Hypothalamus (tissue), 51 donors: ENCODE data around the gene RPS15.

Source experiments
- DNase-seq, 51 donors: peaks; one replicate each; lab custom pipeline; 2025; lab: John Stamatoyannopoulos, UW

Gene RPS15

DNA sequence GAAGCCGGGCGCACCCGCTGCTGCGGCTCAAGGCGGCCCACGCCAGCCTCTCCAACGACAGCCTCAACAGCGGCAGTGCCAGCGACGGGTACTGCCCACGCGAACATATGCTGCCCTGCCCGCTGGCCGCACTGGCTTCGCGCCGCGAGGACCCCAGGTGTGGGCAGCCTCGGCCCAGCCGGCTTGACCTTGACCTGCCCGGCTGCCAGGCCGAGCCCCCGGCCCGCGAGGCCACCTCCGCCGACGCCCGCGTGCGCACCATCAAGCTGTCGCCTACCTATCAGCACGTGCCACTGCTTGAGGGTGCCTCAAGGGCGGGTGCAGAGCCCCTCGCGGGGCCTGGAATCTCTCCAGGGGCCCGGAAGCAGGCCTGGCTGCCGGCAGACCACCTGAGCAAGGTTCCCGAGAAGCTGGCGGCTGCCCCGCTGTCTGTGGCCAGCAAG is 27.8 kb downstream of the RPS15 start:
- DNase-seq: no peak

GRCh38 chr19:1466461-1467214 is 28.4 kb downstream of the RPS15 start:
- no peak for DNase-seq

- DNase-seq: no peak
Measured at GRCh38 chr19:1467215-1467489, 29.0 kb downstream of the RPS15 start.

- no peak for DNase-seq
Measured at GRCh38 chr19:1467490-1468273, 29.5 kb downstream of the RPS15 start.

DNA sequence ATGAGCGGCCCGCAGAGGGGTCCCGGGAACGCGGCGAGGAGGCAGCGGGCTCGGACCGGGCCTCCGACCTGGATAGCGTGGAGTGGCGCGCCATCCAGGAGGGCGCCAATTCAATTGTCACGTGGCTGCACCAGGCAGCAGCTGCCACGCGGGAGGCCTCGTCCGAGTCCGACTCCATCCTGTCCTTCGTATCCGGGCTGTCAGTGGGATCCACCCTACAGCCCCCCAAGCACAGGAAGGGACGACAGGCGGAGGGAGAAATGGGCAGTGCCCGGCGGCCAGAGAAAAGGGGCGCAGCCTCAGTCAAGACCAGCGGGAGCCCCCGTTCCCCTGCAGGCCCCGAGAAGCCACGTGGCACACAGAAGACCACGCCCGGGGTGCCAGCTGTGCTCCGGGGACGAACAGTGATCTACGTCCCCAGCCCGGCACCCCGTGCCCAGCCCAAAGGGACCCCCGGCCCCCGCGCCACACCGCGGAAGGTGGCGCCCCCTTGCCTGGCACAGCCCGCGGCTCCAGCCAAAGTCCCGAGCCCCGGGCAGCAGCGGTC is 30.2 kb downstream of the RPS15 start:
- DNase-seq: no peak

DNA sequence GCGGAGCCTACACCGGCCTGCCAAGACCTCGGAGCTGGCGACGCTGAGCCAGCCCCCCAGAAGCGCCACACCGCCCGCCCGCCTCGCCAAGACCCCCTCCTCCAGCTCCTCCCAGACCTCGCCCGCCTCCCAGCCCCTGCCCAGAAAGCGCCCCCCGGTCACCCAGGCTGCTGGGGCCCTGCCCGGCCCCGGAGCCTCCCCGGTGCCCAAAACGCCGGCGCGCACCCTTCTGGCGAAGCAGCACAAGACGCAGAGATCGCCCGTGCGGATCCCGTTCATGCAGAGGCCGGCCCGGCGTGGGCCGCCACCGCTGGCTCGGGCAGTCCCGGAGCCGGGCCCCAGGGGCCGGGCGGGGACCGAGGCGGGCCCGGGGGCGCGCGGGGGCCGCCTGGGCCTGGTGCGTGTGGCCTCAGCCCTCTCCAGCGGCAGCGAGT is 30.6 kb downstream of the RPS15 start:
- DNase-seq: no peak

GRCh38 chr19:1469255-1470054 is 31.3 kb downstream of the RPS15 start:
- DNase-seq: no peak

DNA sequence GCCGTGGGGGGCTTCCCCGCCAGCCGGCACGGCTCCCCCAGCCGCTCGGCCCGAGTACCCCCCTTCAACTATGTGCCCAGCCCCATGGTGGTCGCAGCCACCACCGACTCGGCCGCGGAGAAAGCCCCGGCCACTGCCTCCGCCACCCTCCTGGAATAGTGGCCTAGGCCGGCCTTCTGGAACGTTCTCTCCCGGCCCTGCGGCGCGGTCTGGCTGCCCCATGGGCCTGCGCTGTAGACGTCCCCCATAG is 31.8 kb downstream of the RPS15 start:
- no peak for DNase-seq

DNA sequence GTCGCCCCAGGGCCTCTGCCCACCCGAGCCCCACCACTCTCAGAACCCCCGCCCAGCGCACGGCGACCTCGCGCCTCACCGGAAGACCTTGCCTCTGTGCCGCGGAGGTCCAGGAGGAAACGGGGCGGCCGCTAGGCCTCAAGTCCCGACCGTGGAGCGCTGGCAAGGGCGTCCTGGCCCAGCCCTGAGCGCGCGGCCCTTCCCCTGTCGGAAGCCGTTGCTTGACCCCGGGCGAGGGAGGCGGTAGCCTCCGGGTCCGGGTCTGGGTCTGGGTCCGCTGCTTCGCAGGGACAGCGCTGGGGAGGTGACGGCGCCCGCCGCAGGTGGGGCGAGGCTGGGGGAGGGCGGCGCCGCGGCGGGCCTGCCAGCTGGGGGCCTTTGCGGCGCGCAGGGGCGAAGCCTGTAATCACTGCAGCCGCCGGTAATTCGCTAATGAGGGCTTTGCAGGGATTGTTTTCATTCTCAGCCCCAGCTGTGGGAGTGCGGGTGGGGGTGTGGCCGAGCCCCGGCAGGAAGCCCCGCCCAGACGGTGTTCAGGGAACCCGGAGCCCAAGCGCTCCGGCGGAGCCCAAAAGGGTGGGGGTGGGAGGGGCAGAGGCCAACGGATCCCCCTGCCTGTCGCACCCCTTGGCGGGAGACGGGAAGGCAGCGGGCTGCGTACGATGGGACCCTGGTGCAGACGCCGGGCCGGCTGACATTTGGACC is 32.3 kb downstream of the RPS15 start:
- DNase-seq: peak in 15 of 51 donors; percentile 15 to 64 (median 37)

GRCh38 chr19:1471010-1471514 is 32.9 kb downstream of the RPS15 start:
- DNase-seq: no peak

- DNase-seq: peak in 20 of 51 donors; percentile 10 to 67 (median 54)
Measured at GRCh38 chr19:1471515-1472160, 33.4 kb downstream of the RPS15 start.

DNA sequence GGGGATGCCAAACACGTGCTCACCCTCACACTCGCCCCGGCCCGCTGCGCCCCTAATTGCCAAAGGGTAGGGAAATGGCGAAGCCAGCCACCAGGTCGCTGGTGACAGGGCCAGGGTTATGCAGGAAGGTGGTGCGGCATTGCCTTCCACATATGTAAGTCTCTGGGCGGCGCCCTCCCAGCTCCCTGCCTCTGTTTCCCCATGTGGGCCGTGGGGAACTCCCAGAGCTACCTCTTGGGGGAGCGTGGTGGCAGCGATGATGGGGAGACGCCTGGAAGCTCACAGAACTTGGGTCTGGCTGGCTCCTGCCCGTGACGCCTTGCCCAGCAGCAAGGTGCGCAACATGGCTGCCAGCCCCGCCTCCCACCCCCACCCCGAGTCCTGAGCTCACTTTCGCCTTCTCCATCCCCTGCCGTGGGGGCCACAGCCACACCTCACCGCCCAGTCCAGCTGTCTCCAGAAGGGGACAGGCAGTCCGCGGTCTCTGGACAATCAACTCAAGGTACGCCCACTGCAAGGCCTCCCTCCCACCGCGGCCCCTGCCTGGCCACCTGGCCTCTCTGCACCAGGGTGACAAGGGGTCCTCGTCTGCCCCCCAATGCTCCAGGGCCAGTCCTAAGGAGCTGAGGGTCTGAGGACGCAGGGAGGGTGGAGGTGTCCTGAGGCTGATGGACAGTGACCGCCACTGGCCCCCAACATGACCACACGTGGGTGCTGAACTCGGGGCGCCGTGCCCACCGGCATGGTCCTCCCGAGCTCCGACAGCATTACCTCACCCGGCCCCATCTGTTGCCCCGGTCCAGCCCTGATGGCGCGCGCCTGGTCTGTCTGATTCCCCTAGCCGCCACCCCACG is 34.3 kb downstream of the RPS15 start:
- DNase-seq: peak in 18 of 51 donors; percentile 22 to 73 (median 41)

DNA sequence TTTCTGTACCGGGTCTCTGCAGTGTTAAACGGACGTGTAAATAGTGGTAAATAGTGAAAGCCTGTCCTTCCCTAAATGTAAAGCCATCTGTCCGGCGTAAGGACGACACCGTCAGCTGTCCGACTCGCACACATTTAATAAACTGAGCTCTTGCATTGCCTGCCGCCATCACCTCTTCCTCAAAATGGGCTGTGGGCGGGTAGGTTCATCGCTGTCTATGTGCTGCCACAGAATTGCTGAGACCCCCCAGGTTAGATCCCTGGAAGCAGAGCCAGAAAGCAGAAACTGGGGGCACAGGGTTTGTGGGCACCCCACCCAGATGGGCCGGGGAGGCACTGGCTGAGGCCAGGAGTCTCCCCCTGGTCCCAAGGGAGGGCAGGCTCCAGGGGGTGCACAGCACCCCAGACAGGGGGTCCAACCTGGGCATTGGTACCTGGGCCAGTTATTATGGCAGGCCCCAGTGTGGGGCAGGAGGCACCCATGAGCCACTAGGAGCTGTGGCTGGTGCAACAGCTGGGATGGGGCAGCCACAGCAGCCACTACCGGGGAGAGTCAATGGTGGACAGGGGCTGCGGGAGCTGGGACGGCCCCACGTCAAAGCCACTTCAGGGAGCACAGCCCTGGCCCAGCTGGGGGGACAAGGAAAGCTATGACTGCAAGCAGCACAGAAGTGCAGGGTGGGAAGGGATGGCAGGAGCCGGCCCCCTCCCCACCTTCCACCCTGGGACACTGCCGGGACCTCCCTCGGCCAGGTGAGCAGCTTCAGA is 35.1 kb downstream of the RPS15 start:
- peak in 7 of 51 donors; percentile 32 to 58 (median 51) for DNase-seq

- DNase-seq: peak in 47 of 51 donors; percentile 9 to 87 (median 62)
Measured at GRCh38 chr19:1474011-1474764, 36.0 kb downstream of the RPS15 start.

GRCh38 chr19:1474765-1475351 is 36.7 kb downstream of the RPS15 start:
- no peak for DNase-seq

GRCh38 chr19:1475751-1476437 is 37.7 kb downstream of the RPS15 start:
- DNase-seq: no peak
